GM12878 (cell line): Measurements from ENCODE around the gene NFAM1. TPM values are rescaled to one million over a fixed set of nuclear protein-coding genes. Genes with fewer than 3 reads are reported as not detected.
A peak's percentile ranks its signal among the peaks of the same experiment; 100 is the strongest.

Source experiments
- ATAC-seq: fragments of 200-7000 bp; cut with Tn5 transposase; 3 replicates; pipeline ENCODE4 v1.9.1; 2020; ENCODE audit warnings: mild to moderate bottlenecking, moderate library complexity
- BruUV-seq: library from RNA; stranded (reverse); fragments of 400-500 nt; replicated peaks from 2 replicates; lab custom pipeline; 2021; lab: Mats Ljungman, UMichigan
- CTCF ChIA-PET: fragments of 300-600 bp; sonication (Branson Sonifier 250); formaldehyde crosslinking; extraction: SDS; loops from one replicate; lab custom pipeline; 2021; ENCODE audit warnings: inconsistent platforms; lab: Yijun Ruan, JAX
- POLR2A ChIA-PET: fragments of 350-600 bp; formaldehyde crosslinking; extraction: SDS; loops from one replicate; lab custom pipeline; 2021; ENCODE audit warnings: inconsistent platforms; lab: Charles Lee
- RAD21 ChIA-PET: fragments of 300-600 bp; sonication (Branson Sonifier 250); formaldehyde crosslinking; loops from one replicate; lab custom pipeline; 2023; ENCODE audit warnings: antibody characterized with exemption; ENCODE audit not compliant: unreplicated experiment; lab: Charles Lee
- SMC1A ChIA-PET: fragments of 300-600 bp; sonication (Branson Sonifier 250); formaldehyde crosslinking; loops from one replicate; lab custom pipeline; 2023; ENCODE audit not compliant: unreplicated experiment, uncharacterized antibody; lab: Charles Lee
- DNase-seq: peaks from one replicate; pipeline ENCODE4 v3.0.0-alpha.2; 2011; ENCODE audit warnings: low read depth, low spot score
- FAIRE-seq: peaks from 3 replicates; lab custom pipeline; 2011; peaks lifted over from hg19 to GRCh38; lab: Jason Lieb, UNC
- H2AFZ ChIP-seq: 2 replicates; pipeline ENCODE4 v1.6.0; 2011; ENCODE audit warnings: low read depth, low read length, control low read depth; ENCODE audit not compliant: control insufficient read depth
- H3K27ac ChIP-seq: 2 replicates; pipeline ENCODE4 v1.5.1; 2011; ENCODE audit warnings: control low read depth; ENCODE audit not compliant: control insufficient read depth, insufficient read depth
- H3K27me3 ChIP-seq, 2 experiments: replicated peaks in 1 of 2; 2 replicates each; pipeline versions ENCODE4 v1.6.0 to v1.6.1; 2011; ENCODE audit warnings: low read length in 1 of 2; ENCODE audit not compliant: control insufficient read depth in 2 of 2, insufficient read depth in 2 of 2
- H3K36me3 ChIP-seq, 2 experiments: 2 replicates each; pipeline ENCODE4 v1.5.1; 2011; ENCODE audit warnings: low read length in 1 of 2; ENCODE audit not compliant: control insufficient read depth in 2 of 2, insufficient read depth in 2 of 2
- H3K4me1 ChIP-seq: 2 replicates; pipeline ENCODE4 v1.6.1; 2011; ENCODE audit warnings: mild to moderate bottlenecking, low read length, moderate library complexity, mixed read lengths; ENCODE audit not compliant: control insufficient read depth, insufficient read depth
- H3K4me2 ChIP-seq: 2 replicates; pipeline ENCODE4 v1.6.0; 2011; ENCODE audit warnings: control low read depth; ENCODE audit not compliant: control insufficient read depth, insufficient read depth
- H3K4me3 ChIP-seq: fragments of 200-600 bp; sonication (generic); 2 replicates; pipeline ENCODE4 v1.5.1; 2016
- H3K79me2 ChIP-seq: 2 replicates; pipeline ENCODE4 v1.6.0; 2011; ENCODE audit warnings: low read length; ENCODE audit not compliant: control insufficient read depth, insufficient read depth
- H3K9ac ChIP-seq: 2 replicates; pipeline ENCODE4 v1.8.0; 2011; ENCODE audit warnings: low read length, control low read depth, mixed read lengths; ENCODE audit not compliant: control insufficient read depth, insufficient read depth
- H3K9me3 ChIP-seq: replicated peaks from 3 replicates; pipeline ENCODE4 v1.5.1; 2011; ENCODE audit warnings: mild to moderate bottlenecking, low read length; ENCODE audit not compliant: control insufficient read depth, insufficient read depth
- H4K20me1 ChIP-seq: 2 replicates; pipeline ENCODE4 v1.6.0; 2011; ENCODE audit not compliant: control insufficient read depth, insufficient read depth
- BHLHE40 ChIP-seq, 2 experiments: fragments of 450-650 bp in 1 of 2; IDR thresholded peaks; 2 replicates each; pipeline ENCODE4 v1.6.1; 2011 to 2017; ENCODE audit warnings: low read depth in 2 of 2, borderline replicate concordance in 1 of 2, improper control_type of control experiment in 1 of 2, low read length in 1 of 2, mild to moderate bottlenecking in 1 of 2
- CREB1 ChIP-seq: IDR thresholded peaks from 2 replicates; pipeline ENCODE4 v1.6.1; 2012; ENCODE audit warnings: low read depth, mild to moderate bottlenecking, inconsistent platforms
- DPF2 ChIP-seq: fragments of 450-650 bp; IDR thresholded peaks from 2 replicates; pipeline ENCODE4 v1.6.1; 2017; ENCODE audit warnings: mild to moderate bottlenecking
- ESRRA ChIP-seq: IDR thresholded peaks from 2 replicates; pipeline ENCODE4 v1.6.1; 2012; ENCODE audit warnings: mild to moderate bottlenecking, low read length, improper control_type of control experiment
- HDGF ChIP-seq: fragments of 450-650 bp; IDR thresholded peaks from 2 replicates; pipeline ENCODE4 v1.6.1; 2016; ENCODE audit warnings: antibody characterized with exemption
- PAX5 ChIP-seq: IDR thresholded peaks from 2 replicates; pipeline ENCODE4 v1.6.1; 2011; ENCODE audit warnings: low read depth, low read length, borderline replicate concordance
- POLR2A ChIP-seq: IDR thresholded peaks from 2 replicates; pipeline ENCODE4 v1.6.1; 2011; ENCODE audit warnings: low read depth, mild to moderate bottlenecking, low read length
- RAD21 ChIP-seq: IDR thresholded peaks from 2 replicates; pipeline ENCODE4 v1.6.1; 2011; ENCODE audit warnings: mild to moderate bottlenecking, low read depth, low read length, moderate library complexity; ENCODE audit not compliant: insufficient read depth
- ZNF687 ChIP-seq: fragments of 450-650 bp; IDR thresholded peaks from 2 replicates; pipeline ENCODE4 v1.6.1; 2017; ENCODE audit warnings: mild to moderate bottlenecking, moderate library complexity
- WGBS: methylation state at CpG from one replicate; pipeline ENCODE4 v1.1.6; 2016; ENCODE audit warnings: low lambda C conversion rate; ENCODE audit not compliant: insufficient replicate concordance, insufficient coverage; ENCODE audit errors: missing lambda C conversion rate; 5-methylcytosine and 5-hydroxymethylcytosine counted together
- in situ Hi-C: fragments of 300-500 bp; cut with MboI; formaldehyde crosslinking; loops from 9 replicates; pipeline ENCODE4 v1.14.3; 2018; ENCODE audit warnings: mixed read lengths
- intact Hi-C: fragments of 100-400 bp; cut with micrococcal nuclease; formaldehyde crosslinking; loops from one replicate; pipeline ENCODE4 v1.14.2; 2022; ENCODE audit not compliant: unreplicated experiment
- polyA plus RNA-seq, 11 experiments: library from polyadenylated mRNA; depleted of rRNA in 4 of 11; unstranded in 6 of 11; stranded (reverse) in 5 of 11; fragments of >200 nt; fragmentation: Nextera tagmentation in 4 of 11; fragmentation: Illumina TruSeq in 1 of 11; extraction: Ambion mirVana in 4 of 11; extraction: Trizol in 1 of 11; gene quantifications; 1 replicate in 1 of 11; 2 replicates in 10 of 11; pipeline versions ENCODE4 v1.2.1 to v1.2.3, GENCODE V29; 2011 to 2016; ENCODE audit warnings: inconsistent platforms in 2 of 11, missing spikeins in 2 of 11, low read depth in 1 of 11
- total RNA-seq, 4 experiments: library from RNA; depleted of rRNA in 3 of 4; stranded (reverse); fragments of >200 nt in 3 of 4; fragmentation: Illumina TruSeq in 1 of 4; extraction: Trizol in 1 of 4; gene quantifications; 2 replicates each; pipeline versions ENCODE4 v1.2.1 to v1.2.3, GENCODE V29; 2013 to 2021
- TF ChIP-seq, protein P1 (sequence below): IDR thresholded peaks from 2 replicates; pipeline ENCODE4 v1.6.1; 2012; ENCODE audit warnings: low read depth, low read length, improper control_type of control experiment
- TF ChIP-seq, protein P2 (sequence below): fragments of 450-650 bp; formaldehyde crosslinking; IDR thresholded peaks from 2 replicates; pipeline ENCODE4 v1.5.0; 2022; ENCODE audit warnings: mild to moderate bottlenecking, missing genetic modification characterization

Gene NFAM1
- total and polyA plus RNA-seq, 10 of the 15 experiments (the other 5 are each of a cell fraction or from before 2014, with no cell fraction given), result 0.13 to 1.3 (median 0.24) TPM; not detected in 3

- H3K27ac ChIP-seq, result peak overlapping the region; percentile 80
- DNase-seq (peak; percentile 73), FAIRE-seq (peak; percentile 90), ATAC-seq (peak; percentile 67)
- H3K27me3 ChIP-seq, result no peaks in the 10 kb centered on the region
- peak overlapping the region; percentile 95 for H3K4me2 ChIP-seq
- WGBS, result 2% methylated on average over 28 of the region's 28 CpGs
- peak overlapping the region; percentile 79 for H2AFZ ChIP-seq
- H4K20me1 ChIP-seq, result no peaks in the 10 kb centered on the region
- H3K4me1 ChIP-seq, result peaks cover 34% of the 10 kb centered on the region
- no peaks in the 10 kb centered on the region for H3K9me3 ChIP-seq
- peaks cover 0 to 3% of the 10 kb centered on the region in 2 experiments; a peak in 2 of 4 replicates for H3K36me3 ChIP-seq
- no TSS peak for BruUV-seq
- SMC1A ChIA-PET, result interaction anchor here (0.6 to 3.8 kb wide), 27 partner anchors 8 to 582 kb away, joined by 3 to 52 read pairs (median 5); partner anchors contain the start of genes CENPM and NDUFA6
- intact Hi-C loops (no loop called here), in situ Hi-C loops (no loop called here)
- H3K9ac ChIP-seq, result peak overlapping the region; percentile 68
- peaks cover 31% of the 10 kb centered on the region for H3K79me2 ChIP-seq
- RAD21 ChIA-PET, result interaction anchor here (0.6 to 12.1 kb wide), 28 partner anchors 8 to 777 kb away, joined by 3 to 97 read pairs (median 4); partner anchors contain the start of genes NAGA, NDUFA6 and SMDT1
- peak overlapping the region; percentile 46; the same call in 1 of the 2 replicates for H3K4me3 ChIP-seq
- CTCF ChIA-PET, result interaction anchor here (0.6 to 8.1 kb wide), 38 partner anchors 8 to 746 kb away, joined by 3 to 102 read pairs (median 5); partner anchors contain the start of genes NDUFA6, NFAM1 and POLDIP3
- POLR2A ChIA-PET, result interaction anchor here (0.5 to 3.1 kb wide), 16 partner anchors 8 to 356 kb away, joined by 3 to 28 read pairs (median 3); partner anchors contain the start of genes NDUFA6 and NFAM1
- TF ChIP-seq DPF2, result peak; percentile 52; the same call in 1 of the 2 replicates
- peak; percentile 81 for TF ChIP-seq POLR2A
- peak; percentile 62; the same call in 1 of the 2 replicates for TF ChIP-seq HDGF
- TF ChIP-seq, protein P1, sequence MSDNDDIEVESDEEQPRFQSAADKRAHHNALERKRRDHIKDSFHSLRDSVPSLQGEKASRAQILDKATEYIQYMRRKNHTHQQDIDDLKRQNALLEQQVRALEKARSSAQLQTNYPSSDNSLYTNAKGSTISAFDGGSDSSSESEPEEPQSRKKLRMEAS, result no peak
- TF ChIP-seq RAD21, result peak; percentile 63
- peak; percentile 25 to 52; a peak in 2 of 4 replicates for TF ChIP-seq BHLHE40 (IDR thresholded peaks at IDR 0.05; ENCODE audit: borderline replicate concordance in 1 of 2, low read depth in 2 of 2, low read length in 1 of 2)
- TF ChIP-seq ESRRA, result no peak
- TF ChIP-seq ZNF687, result peak; percentile 27; the same call in 1 of the 2 replicates
- TF ChIP-seq, protein P2, sequence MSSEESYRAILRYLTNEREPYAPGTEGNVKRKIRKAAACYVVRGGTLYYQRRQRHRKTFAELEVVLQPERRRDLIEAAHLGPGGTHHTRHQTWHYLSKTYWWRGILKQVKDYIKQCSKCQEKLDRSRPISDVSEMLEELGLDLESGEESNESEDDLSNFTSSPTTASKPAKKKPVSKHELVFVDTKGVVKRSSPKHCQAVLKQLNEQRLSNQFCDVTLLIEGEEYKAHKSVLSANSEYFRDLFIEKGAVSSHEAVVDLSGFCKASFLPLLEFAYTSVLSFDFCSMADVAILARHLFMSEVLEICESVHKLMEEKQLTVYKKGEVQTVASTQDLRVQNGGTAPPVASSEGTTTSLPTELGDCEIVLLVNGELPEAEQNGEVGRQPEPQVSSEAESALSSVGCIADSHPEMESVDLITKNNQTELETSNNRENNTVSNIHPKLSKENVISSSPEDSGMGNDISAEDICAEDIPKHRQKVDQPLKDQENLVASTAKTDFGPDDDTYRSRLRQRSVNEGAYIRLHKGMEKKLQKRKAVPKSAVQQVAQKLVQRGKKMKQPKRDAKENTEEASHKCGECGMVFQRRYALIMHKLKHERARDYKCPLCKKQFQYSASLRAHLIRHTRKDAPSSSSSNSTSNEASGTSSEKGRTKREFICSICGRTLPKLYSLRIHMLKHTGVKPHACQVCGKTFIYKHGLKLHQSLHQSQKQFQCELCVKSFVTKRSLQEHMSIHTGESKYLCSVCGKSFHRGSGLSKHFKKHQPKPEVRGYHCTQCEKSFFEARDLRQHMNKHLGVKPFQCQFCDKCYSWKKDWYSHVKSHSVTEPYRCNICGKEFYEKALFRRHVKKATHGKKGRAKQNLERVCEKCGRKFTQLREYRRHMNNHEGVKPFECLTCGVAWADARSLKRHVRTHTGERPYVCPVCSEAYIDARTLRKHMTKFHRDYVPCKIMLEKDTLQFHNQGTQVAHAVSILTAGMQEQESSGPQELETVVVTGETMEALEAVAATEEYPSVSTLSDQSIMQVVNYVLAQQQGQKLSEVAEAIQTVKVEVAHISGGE, result no peak
- TF ChIP-seq CREB1, result peak; percentile 43; the same call in 1 of the 2 replicates
- 0 out of 2 replicates have a peak, but pooled peaks have one; percentile 12 for TF ChIP-seq PAX5
These were observed 12.1 kb upstream of the NFAM1 start for GRCh38 chr22:42444077-42444904.
